HEK293T (cell line): ENCODE results near the gene ALDH3A1.

Experiments used
- CTCF ChIA-PET: fragments of 350-600 bp; formaldehyde crosslinking; extraction: SDS; loops from one replicate; lab custom pipeline; 2021; ENCODE audit warnings: antibody characterized with exemption, inconsistent platforms; lab: Yijun Ruan, JAX
- POLR2A ChIA-PET: fragments of 350-600 bp; formaldehyde crosslinking; extraction: SDS; loops from one replicate; lab custom pipeline; 2020; ENCODE audit warnings: antibody characterized with exemption, inconsistent platforms; lab: Yijun Ruan, JAX
- DNase-seq: peaks from one replicate; pipeline ENCODE4 v3.0.0; 2012; ENCODE audit warnings: mixed read lengths; ENCODE audit errors: extremely low spot score
- ARNT ChIP-seq: fragments of 450-650 bp; IDR thresholded peaks from 2 replicates; pipeline ENCODE4 v1.6.1; 2017; ENCODE audit warnings: mild to moderate bottlenecking
- BHLHE40 ChIP-seq: fragments of 450-650 bp; IDR thresholded peaks from 2 replicates; pipeline ENCODE4 v1.6.1; 2016; ENCODE audit warnings: mild to moderate bottlenecking, moderate library complexity, borderline replicate concordance
- CTBP1 ChIP-seq: fragments of 450-650 bp; IDR thresholded peaks from 2 replicates; pipeline ENCODE4 v1.6.1; 2016; ENCODE audit warnings: borderline replicate concordance
- ELF4 ChIP-seq: fragments of 450-650 bp; IDR thresholded peaks from 2 replicates; pipeline ENCODE4 v1.6.1; 2017; ENCODE audit warnings: antibody characterized with exemption
- FOXA1 ChIP-seq: fragments of 450-650 bp; IDR thresholded peaks from 2 replicates; pipeline ENCODE4 v1.6.1; 2016; ENCODE audit warnings: mild to moderate bottlenecking
- FOXK2 ChIP-seq: fragments of 450-650 bp; IDR thresholded peaks from 2 replicates; pipeline ENCODE4 v1.6.1; 2016; ENCODE audit warnings: mild to moderate bottlenecking
- FOXM1 ChIP-seq: fragments of 450-650 bp; IDR thresholded peaks from 2 replicates; pipeline ENCODE4 v1.6.1; 2017; ENCODE audit warnings: mild to moderate bottlenecking, borderline replicate concordance
- HDGF ChIP-seq: fragments of 450-650 bp; IDR thresholded peaks from 2 replicates; pipeline ENCODE4 v1.6.1; 2017; ENCODE audit warnings: antibody characterized with exemption, borderline replicate concordance
- L3MBTL2 ChIP-seq: fragments of 450-650 bp; conservative IDR thresholded peaks from 2 replicates; pipeline ENCODE4 v1.6.1; 2016; ENCODE audit warnings: mild to moderate bottlenecking
- LEF1 ChIP-seq: fragments of 450-650 bp; IDR thresholded peaks from 2 replicates; pipeline ENCODE4 v1.6.1; 2017; ENCODE audit warnings: mild to moderate bottlenecking, borderline replicate concordance
- NFRKB ChIP-seq: fragments of 450-650 bp; IDR thresholded peaks from 2 replicates; pipeline ENCODE4 v1.6.1; 2016; ENCODE audit warnings: mild to moderate bottlenecking, moderate library complexity
- PKNOX1 ChIP-seq: fragments of 450-650 bp; IDR thresholded peaks from 2 replicates; pipeline ENCODE4 v1.6.1; 2016
- SP1 ChIP-seq: fragments of 450-650 bp; IDR thresholded peaks from 2 replicates; pipeline ENCODE4 v1.6.1; 2017
- SUZ12 ChIP-seq: fragments of 450-650 bp; IDR thresholded peaks from 2 replicates; pipeline ENCODE4 v1.6.1; 2016; ENCODE audit warnings: mild to moderate bottlenecking
- TARDBP ChIP-seq: fragments of 450-650 bp; IDR thresholded peaks from 2 replicates; pipeline ENCODE4 v1.6.1; 2016
- ZNF384 ChIP-seq: fragments of 450-650 bp; IDR thresholded peaks from 2 replicates; pipeline ENCODE4 v1.6.1; 2016

The ALDH3A1 gene

GRCh38 chr17:19744492-19744891 is 3.6 kb downstream of the ALDH3A1 start:
- no peak for DNase-seq
- ChIA-PET CTCF (interaction anchor here (0.5 to 3.6 kb wide), 19 partner anchors 9 to 382 kb away, joined by 3 to 16 read pairs (median 3); partner anchors contain the start of genes ALDH3A2 and B9D1), POLR2A (interaction anchor here (0.6 to 4.7 kb wide), 15 partner anchors 9 to 440 kb away, joined by 3 to 46 read pairs (median 6); partner anchors contain the start of genes ALDH3A2, MAPK7 and SLC47A1)
- no peak for TF ChIP-seq FOXA1
- TF ChIP-seq ELF4: no peak
- no peak for TF ChIP-seq CTBP1
- TF ChIP-seq PKNOX1: no peak
- no peak for TF ChIP-seq FOXM1
- no peak for TF ChIP-seq SUZ12
- TF ChIP-seq TARDBP: no peak

- CTCF ChIA-PET: interaction anchor here (1.5 to 3.6 kb wide), 3 partner anchors 15 to 381 kb away, joined by 4 to 16 read pairs (median 16); partner anchors contain the start of gene B9D1
Measured at GRCh38 chr17:19743101-19744100, 4.7 kb downstream of the ALDH3A1 start.

GRCh38 chr17:19742495-19742894 is 5.6 kb downstream of the ALDH3A1 start:
- TF ChIP-seq CTBP1 (no peak), TARDBP (no peak), HDGF (no peak), FOXM1 (no peak), BHLHE40 (no peak), ARNT (no peak), ZNF384 (no peak), FOXK2 (no peak), SUZ12 (no peak), ELF4 (no peak), PKNOX1 (no peak), FOXA1 (no peak)
- CTCF ChIA-PET: interaction anchor here (0.8 to 3.6 kb wide), 2 partner anchors 14 to 19 kb away, joined by 3 to 16 read pairs; no protein-coding TSS in a partner anchor
- no peak for DNase-seq
- POLR2A ChIA-PET: interaction anchor here (0.6 to 1.4 kb wide), 3 partner anchors 20 to 94 kb away, joined by 3 to 4 read pairs (median 3); partner anchors contain the start of gene ALDH3A2

More at GRCh38 chr17:19743101-19744100, 4.7 kb downstream of the ALDH3A1 start:
- POLR2A ChIA-PET: interaction anchor here (0.6 to 4.7 kb wide), 7 partner anchors 9 to 95 kb away, joined by 3 to 46 read pairs (median 3); partner anchors contain the start of gene ALDH3A2
- DNase-seq: no peak
- TF ChIP-seq CTBP1 (no peak), SP1 (no peak), L3MBTL2 (no peak), SUZ12 (no peak), ELF4 (no peak), PKNOX1 (no peak), HDGF (no peak), FOXA1 (no peak), ZNF384 (no peak), NFRKB (no peak), TARDBP (no peak), ARNT (no peak), FOXK2 (no peak)

- TF ChIP-seq FOXM1 (no peak), CTBP1 (no peak)
- ChIA-PET CTCF (interaction anchor here (0.8 to 3.6 kb wide), 2 partner anchors 13 to 20 kb away, joined by 3 to 16 read pairs; no protein-coding TSS in a partner anchor), POLR2A (interaction anchor here (0.7 to 1.4 kb wide), 3 partner anchors 11 to 174 kb away, joined by 3 to 4 read pairs (median 3); no protein-coding TSS in a partner anchor)
- DNase-seq: no peak
Measured at GRCh38 chr17:19741832-19742457, 6.2 kb downstream of the ALDH3A1 start.

GRCh38 chr17:19740933-19741332 is 7.2 kb downstream of the ALDH3A1 start:
- ChIA-PET POLR2A (interaction anchor here (1.1 to 1.3 kb wide), 2 partner anchors 10 to 92 kb away, joined by 3 read pairs; partner anchors contain the start of gene ALDH3A2), CTCF (no interaction called here)
- DNase-seq: no peak
- TF ChIP-seq L3MBTL2 (no peak), SP1 (no peak), PKNOX1 (no peak), FOXM1 (no peak), ARNT (no peak), CTBP1 (no peak), ELF4 (no peak), LEF1 (no peak), NFRKB (no peak), FOXK2 (no peak), SUZ12 (no peak), FOXA1 (no peak), HDGF (no peak), TARDBP (no peak), ZNF384 (no peak), BHLHE40 (no peak)
